HG02610 (cell line): ENCODE measurements around the gene DDC.
"Not testable (repeated sequence)": the region's sequence is repeated elsewhere in the genome, so short reads cannot be mapped to it uniquely, and the experiment has no call there.

ENCODE experiments used
- ATAC-seq: cut with Tn5 transposase; IDR thresholded peaks from one replicate; pipeline ENCODE4 v1.9.1; 2021; ENCODE audit warnings: mild to moderate bottlenecking, moderate library complexity; ENCODE audit not compliant: unreplicated experiment

DDC gene

DNA sequence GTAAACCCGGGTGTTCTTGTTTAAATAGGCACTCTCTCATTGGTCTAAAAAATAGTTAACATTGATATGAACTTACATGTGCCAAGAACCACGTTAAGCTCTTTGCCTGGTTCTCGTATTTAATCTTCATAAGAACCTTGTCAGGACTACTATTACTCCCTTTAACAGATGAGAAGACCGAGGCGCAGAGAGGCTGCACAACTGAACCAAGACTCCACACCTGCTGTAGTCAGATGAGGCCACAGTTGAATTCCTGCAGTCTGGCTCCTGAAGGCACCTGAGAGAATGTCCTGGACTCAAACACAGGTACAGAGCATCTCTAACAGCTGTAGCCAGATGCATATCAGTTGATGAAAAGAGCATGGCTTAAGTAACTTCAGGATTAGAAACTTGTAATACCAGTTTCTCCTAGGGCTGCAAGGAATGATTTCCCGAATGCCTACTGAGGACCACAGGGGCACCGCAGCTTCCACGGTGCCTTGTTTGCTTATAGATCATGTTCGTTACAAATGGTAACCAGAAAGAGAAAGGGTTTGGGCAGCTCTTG, 9.5 kb downstream of the DDC start:
- no peak for ATAC-seq

GRCh38 chr7:50554431-50555322, 10.5 kb downstream of the DDC start:
- no peak for ATAC-seq

DNA sequence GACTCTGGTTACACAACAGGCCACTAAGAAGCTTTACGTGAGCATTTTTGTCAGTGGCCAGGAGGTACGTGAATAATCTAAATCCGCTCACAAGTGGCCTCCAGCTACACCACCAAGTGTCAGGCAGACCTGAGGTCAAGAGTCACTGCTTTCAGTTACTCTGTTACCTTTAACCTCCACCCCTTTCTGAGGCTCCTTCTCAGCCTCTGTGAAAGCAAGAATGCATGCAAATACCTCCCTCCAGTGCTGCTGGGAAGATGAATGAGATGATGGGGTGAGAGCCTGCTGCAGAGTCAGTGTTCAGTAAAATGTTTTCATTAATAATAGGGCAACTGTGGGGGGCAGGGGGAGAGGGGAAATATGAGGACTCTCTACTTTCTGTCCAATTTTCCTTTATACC, 11.2 kb downstream of the DDC start:
- ATAC-seq, result no peak

DNA sequence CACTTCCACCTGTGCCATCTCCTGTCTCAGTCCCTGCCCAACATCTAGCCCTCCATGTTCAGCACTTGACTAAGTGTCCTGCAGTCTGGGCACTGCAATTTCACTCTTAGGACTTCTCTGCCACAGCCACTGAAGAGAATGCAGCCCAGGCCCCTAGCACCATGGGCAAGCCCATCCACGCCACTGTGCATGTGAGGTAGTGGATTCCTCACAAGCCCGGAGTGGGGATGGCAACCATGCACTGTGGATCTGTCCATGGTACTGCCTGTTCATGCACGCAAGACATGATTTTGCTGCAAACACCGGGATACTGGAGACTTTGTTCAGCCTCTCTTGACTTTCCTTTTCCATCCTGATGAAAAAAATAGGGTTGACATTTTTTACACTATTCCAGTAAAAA, 12.3 kb downstream of the DDC start:
- ATAC-seq, result no peak

- no peak for ATAC-seq
These were observed 13.1 kb downstream of the DDC start for GRCh38 chr7:50552139-50552538.

GRCh38 chr7:50545613-50546012, 19.6 kb downstream of the DDC start:
- not testable (repeated sequence) for ATAC-seq

- ATAC-seq, result no peak
These were observed 20.2 kb downstream of the DDC start for GRCh38 chr7:50544992-50545391.

- no peak for ATAC-seq
These were observed 21.3 kb downstream of the DDC start for GRCh38 chr7:50543776-50544442.

GRCh38 chr7:50542132-50542531, 23.1 kb downstream of the DDC start:
- ATAC-seq, result no peak

DNA sequence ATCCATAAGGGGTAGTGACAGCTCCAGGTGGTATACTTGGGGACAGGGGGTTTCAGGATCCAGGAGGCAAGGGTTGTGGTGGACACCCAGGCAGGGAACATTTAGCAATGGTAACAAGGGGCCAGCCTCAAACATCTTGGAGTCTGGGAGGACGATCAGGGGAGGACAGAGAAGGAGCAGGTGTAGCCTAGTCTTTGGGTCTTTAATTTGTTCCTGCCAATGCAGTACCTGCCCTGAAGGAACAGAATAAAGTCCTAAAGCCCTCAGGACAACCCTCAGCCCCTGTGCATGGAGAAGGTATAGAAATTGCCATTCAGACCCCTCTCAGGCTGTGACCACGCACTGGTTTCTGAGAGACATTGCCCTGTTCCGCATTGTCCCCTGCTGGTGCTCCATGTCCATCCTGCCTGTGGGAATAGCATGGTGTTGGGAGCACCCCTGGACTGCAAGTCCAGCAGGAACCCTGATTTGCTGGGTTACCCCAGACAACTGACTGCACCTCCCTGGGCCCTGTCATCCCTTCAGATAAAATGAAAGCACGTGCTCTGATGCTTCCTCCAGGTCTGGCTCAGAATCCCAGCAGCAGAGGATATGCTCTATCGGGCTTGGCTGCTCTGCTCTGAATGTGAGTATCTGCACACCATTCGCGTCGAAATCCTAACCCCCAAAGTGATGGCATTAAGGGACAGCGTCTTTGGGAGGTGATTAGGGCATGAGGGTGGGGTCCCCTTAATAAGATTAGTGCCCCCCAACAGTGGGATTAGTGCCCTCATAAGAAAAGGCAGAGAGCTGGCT, 24.2 kb downstream of the DDC start:
- ATAC-seq, result no peak

DNA sequence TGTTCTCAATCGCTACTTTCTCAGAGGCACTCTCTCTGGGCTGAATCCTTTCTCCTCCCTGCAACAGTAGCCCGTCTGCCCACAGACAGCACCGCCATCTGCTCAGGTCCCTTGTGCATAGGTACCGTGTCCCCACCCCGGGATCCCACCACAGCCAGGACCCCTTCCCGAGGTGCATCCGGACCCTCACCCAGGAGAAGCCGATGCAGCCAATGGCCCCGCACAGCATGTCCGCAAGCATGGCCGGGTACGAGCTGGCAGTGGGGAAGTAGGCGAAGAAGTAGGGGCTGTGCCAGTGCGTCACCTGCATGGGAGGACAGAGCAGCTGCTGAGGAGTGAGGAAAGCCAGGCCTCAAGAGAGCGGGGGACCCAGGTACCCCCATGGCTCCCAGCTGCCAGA, 25.5 kb downstream of the DDC start:
- ATAC-seq, result no peak

DNA sequence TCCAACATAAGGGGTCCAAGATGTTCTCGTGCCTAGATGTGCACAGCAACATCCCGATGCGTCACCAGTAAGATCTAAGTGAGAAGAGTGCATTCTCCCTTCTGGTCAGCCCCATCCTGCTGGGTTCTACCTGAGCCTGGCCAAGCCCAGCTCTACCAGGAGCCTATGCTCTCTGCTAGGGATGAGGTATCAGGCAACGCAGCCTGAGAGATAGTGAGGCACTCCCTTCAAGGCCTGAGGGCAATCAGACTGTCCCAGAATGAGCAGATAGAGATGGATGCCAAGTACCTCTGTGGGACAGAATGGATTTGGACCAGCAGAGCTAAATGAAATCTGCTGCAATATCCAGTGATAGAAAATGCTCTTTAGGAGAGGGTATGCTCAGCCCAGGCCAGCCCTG, 26.7 kb downstream of the DDC start:
- ATAC-seq, result no peak

DNA sequence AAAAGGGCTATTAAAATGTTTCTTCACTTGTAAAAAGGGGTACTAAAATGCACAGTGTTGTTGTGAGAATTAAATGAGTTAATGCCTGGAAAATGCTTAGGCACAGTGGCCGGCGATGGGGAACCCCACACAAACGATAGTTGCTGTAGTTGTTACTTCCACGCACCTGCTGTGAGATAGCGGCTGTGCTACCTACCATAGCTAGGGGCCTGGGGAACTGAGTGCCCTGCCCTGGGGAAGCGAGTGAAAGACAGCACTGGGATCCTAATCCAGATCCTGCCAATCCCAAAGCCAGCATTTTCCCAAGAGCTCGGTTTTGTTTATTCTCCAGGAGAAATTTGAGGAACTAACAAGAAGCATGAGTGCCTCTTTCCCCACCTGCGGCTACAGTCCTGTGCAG, 27.8 kb downstream of the DDC start:
- no peak for ATAC-seq

GRCh38 chr7:50535291-50535711, 29.9 kb downstream of the DDC start:
- not testable (repeated sequence) for ATAC-seq

DNA sequence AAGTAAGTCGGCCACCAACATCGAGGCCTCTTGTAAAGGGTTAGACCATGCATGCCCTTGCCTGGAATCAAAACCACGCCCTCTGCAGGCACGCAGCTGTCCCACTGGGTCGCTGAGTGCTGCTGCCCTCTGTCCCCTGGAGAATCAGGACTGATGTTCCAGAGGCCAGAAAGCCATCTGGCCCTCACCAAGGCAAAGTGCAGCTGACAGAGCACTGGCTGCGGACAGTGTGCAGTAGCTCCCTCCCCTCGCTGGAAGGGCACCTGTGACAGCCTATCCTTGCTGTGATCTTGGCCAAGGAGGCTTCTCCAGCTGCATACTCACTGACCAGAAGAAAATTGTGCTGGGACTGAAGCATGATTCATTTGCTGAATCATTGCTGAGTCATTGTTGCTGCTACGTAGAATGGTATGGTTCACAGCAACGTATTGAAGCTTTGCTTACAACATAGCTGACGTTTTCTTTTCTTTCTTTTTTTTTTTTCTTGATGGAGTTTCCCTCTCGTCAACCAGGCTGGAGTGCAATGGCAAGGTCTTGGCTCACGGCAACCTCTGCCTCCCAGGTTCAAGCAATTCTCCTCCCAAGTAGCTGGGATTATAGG, 30.4 kb downstream of the DDC start:
- no peak for ATAC-seq

DNA sequence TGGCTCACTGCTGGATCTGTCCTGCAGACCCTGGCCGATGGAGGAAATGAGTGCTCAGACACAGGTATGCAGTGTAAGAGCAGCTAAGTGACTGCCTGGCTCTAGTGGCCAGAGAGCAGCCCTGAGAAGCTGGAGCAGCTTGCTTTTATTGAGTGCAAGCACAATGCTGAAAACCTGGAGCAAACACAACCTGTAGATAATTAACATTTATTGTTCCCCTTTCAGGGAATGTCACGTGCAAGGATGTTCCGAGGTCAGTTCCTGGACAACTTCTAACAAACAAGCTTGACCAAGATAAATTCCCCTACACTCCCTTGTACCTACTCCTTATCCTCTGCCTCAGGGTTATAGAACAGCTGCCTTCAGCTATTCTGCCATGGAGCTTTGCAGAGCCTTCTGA, 31.3 kb downstream of the DDC start:
- ATAC-seq, result no peak

DNA sequence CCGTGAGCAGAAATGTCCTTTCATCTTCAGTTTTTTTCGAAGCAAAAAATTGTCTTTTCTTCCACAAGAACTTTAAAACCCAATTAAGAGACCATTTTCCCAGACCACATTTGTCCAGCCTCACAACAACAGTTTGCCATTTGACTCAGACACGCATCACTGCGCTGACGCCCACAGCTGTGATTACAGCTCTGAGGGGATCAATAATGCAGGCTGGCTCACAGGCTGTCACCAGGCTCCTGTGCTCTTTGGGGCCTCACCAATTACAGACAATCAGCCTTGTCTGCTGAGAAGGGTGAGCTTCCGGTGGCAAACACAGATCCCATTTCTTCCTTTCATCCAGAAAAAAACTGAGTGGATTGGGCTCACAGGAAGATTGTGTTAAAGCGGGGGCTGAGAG, 33.3 kb downstream of the DDC start:
- ATAC-seq, result no peak

GRCh38 chr7:50531401-50531911, 33.7 kb downstream of the DDC start:
- no peak for ATAC-seq

- no peak for ATAC-seq
These were observed 34.4 kb downstream of the DDC start for GRCh38 chr7:50530766-50531165.

DNA sequence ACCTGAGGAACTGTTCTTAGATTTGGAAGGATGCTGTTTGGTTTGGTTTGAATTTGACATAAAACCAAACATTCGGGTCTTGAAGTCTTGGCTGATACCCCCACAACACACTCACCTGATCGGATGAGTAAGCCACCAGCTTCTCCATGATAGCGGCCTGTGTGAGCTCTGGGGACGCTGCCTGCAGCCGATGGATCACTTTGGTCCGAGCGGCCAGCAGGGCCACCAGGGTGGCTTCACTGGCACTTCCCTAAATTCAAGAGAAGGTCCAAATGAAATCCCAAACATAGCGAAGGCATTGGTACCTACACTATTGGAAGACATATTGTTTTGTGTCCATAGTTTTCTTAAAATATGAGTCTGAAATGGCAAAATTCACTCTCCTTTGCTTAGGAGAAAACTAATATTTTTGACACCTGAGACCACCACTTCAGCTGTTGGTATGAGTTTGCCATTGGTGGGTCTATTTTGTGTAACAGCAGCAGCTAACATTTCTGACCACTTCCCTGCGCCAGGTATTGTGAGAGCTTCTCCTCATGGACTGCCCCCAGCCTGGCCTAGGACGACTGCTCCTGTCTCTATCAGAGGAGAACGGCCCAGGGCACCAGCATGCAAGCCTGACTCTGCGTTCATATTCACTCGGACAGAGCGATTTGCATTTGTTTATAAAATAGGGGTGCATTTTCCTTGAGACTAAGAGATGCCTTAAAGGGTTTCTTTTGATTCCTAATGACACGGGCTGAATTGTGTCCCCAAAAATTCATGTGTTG, 35.9 kb downstream of the DDC start:
- ATAC-seq, result no peak
